ENCODE measurements around the gene GOLGA2. TPM values are rescaled to one million over a fixed set of nuclear protein-coding genes. Genes with fewer than 3 reads are reported as not detected.

Gene GOLGA2, protein sequence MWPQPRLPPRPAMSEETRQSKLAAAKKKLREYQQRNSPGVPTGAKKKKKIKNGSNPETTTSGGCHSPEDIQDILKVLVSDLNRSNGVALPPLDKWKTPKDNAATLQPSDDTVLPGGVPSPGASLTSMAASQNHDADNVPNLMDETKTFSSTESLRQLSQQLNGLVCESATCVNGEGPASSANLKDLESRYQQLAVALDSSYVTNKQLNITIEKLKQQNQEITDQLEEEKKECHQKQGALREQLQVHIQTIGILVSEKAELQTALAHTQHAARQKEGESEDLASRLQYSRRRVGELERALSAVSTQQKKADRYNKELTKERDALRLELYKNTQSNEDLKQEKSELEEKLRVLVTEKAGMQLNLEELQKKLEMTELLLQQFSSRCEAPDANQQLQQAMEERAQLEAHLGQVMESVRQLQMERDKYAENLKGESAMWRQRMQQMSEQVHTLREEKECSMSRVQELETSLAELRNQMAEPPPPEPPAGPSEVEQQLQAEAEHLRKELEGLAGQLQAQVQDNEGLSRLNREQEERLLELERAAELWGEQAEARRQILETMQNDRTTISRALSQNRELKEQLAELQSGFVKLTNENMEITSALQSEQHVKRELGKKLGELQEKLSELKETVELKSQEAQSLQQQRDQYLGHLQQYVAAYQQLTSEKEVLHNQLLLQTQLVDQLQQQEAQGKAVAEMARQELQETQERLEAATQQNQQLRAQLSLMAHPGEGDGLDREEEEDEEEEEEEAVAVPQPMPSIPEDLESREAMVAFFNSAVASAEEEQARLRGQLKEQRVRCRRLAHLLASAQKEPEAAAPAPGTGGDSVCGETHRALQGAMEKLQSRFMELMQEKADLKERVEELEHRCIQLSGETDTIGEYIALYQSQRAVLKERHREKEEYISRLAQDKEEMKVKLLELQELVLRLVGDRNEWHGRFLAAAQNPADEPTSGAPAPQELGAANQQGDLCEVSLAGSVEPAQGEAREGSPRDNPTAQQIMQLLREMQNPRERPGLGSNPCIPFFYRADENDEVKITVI
- 34.4 and 48.7 TPM in 2 replicates for total RNA-seq (2014; rRNA removed; shearing (Covaris generic))

DNA sequence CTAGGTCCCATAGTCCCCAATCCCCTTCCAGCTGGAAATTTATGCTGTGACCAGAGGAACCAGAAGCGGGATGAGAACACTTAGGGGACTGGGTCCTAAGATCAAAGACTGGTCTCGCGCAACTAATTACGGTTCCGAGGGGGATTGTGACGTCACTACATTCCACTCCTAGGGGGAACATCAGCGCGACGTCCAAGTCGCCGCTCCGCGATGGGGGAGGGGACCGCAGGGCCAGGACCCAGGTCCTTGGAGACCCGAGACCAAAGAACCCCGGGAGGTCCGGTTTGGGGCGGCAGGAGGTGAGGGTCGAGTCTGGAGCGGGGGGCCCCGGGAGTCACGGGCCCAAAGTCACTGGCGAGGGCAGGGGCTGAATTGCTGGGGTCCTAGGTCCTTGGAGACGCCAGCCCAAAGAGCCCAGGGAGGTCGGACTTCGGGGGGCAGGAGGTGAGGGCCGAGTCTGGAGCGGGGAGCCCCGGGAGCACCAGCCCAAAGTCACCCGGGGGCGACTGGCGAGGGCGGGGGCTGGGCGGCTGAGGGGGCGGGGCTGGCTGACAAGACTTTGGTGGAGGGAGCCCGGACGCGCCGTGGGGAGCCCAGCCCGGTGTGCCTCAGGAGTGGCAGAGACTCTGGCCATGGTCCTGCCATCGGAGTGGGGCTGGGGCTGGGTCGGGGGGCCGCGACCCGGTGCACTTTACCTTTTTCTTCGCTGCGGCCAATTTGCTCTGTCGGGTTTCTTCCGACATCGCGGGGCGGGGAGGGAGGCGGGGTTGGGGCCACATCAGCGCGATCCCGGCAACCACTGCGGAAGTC, at the start of gene GOLGA2:
Gene GOLGA2, minus strand, starts transcription at position 810 of the 810 bp plus-strand sequence. Its CDS starts 31 bp downstream, at position 779.
- Histone ChIP-seq H3K36me3 (replicated peaks; ENCODE audit: control insufficient read depth, insufficient read depth, low read length) (peaks cover 17% of the 10 kb centered on the region), H3K27me3 (ENCODE audit: control insufficient read depth, insufficient read depth, low read length) (no peaks in the 10 kb centered on the region), H3K4me3 (ENCODE audit: insufficient read depth, low read depth, low read length) (peak within 1 kb of the TSS; percentile 84)
- DNase-seq: peak; percentile 94

DNA sequence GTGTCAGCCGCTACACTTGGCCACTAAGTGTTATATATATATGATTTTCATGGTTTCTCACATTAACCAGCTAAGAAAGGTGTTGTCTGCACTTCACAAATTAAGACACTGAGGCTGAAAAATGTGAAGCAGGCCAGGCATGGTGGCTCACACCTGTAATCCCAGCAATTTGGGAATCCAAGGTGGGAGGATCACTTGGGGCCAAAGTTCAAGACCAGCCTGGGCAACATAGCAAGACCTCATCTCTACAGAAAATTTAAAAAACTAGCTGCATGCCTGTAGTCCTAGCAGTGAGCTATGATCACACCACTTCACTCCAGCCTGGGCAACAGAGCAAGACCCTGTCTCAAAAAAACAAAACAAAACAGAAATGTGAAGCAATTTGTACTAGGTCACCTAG, 48.6 kb upstream of the GOLGA2 start:
- Histone ChIP-seq H3K4me3 (ENCODE audit: insufficient read depth, low read depth, low read length) (no peak overlapping the region), H3K36me3 (replicated peaks; ENCODE audit: control insufficient read depth, insufficient read depth, low read length) (peaks cover 10% of the 10 kb centered on the region), H3K27me3 (ENCODE audit: control insufficient read depth, insufficient read depth, low read length) (no peaks in the 10 kb centered on the region)
- no peak for DNase-seq

DNA sequence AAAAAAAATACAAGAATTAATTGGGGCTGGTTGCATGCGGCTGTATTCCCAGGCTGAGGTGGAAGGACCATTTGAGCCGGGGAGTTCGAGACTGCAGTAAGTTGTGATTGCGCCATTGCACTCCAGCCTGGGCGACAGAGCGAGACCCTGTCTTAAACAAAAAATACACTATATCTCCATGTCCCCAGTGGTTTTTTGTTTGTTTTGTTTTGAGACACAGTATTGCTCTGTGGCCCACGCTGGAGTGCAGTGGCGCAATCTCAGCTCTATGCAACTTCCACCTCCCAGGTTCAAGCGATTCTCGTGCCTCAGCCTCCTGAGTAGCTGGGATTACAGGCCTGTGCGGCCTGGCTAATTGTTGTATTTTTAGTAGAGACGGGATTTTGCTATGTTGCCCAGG, 48.0 kb upstream of the GOLGA2 start:
- H3K4me3 ChIP-seq (ENCODE audit: insufficient read depth, low read depth, low read length): no peak overlapping the region
- H3K36me3 ChIP-seq (replicated peaks; ENCODE audit: control insufficient read depth, insufficient read depth, low read length): peaks cover 10% of the 10 kb centered on the region
- DNase-seq: no peak
- no peaks in the 10 kb centered on the region for H3K27me3 ChIP-seq (ENCODE audit: control insufficient read depth, insufficient read depth, low read length)

DNA sequence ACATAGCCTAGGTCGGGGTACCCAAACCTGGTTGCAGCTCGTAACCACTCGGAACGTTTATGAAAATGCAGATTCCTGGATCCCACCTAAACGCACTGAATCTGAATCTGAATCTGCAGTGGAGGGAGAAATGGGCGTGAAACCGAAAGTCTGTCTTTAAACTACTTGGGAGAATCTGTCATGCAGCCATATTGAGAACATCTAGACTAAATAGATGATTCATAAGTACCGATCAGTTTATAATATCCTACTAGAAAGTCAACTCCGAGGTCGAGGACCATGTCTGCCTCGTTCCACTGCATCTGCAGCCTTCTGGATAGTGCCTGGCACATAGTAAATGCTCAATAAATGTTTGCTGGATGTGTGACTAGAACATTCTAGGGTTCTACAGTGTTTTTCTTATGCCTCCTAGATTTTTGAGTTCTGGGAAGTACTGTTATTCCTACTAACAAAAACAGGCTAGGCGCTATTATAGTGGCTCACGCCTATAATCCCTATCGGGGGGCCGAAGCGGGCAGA, 47.5 kb upstream of the GOLGA2 start:
- H3K27me3 ChIP-seq (ENCODE audit: control insufficient read depth, insufficient read depth, low read length): no peaks in the 10 kb centered on the region
- H3K4me3 ChIP-seq (ENCODE audit: insufficient read depth, low read depth, low read length): peak overlapping the region; percentile 91
- no peak for DNase-seq
- H3K36me3 ChIP-seq (replicated peaks; ENCODE audit: control insufficient read depth, insufficient read depth, low read length): peaks cover 10% of the 10 kb centered on the region

DNA sequence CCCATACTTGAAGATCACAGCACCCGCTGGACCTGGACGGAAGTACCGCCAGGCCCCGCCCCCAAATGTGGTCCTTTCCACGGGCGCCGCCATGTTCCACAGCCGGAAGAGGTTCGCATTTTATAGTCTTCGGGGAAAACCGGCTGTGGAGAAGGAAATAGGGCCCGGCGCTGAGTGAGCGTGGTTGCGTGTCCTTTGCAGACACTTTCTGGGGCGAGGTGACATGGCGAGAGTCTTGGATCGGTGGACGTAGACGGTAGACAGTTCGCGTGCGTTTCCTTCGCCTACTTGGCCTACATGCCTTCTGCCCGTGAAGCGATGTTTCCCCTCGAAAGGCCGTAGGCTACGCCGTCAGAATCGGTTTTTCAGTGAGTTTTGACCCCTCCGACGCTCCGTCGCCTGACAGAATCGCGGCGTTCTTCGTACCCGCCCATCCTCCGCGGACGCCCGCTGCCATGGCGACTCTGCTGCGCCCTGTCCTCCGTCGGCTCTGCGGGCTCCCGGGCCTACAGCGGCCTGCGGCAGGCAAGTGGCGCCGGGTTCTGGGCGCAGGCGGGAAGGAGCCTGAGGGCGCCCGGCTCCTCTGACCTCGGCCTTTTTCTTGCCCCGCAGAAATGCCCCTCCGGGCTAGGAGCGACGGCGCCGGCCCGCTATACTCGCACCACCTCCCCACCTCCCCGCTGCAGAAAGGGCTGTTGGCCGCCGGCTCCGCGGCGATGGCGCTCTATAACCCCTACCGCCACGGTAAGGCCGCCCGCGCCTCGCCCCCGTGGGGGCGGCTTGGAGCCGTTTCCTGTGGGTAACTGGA, 46.8 kb upstream of the GOLGA2 start, which contains the start of the genes COQ4 and TRUB2:
Gene COQ4, plus strand, starts transcription at position 436 of the 808 bp plus-strand sequence. Its CDS starts 20 bp downstream, at position 456.
Gene TRUB2, minus strand, starts transcription at position 44 of the 808 bp plus-strand sequence. Its CDS starts 39 bp downstream, at position 5.
- Histone ChIP-seq H3K36me3 (replicated peaks; ENCODE audit: control insufficient read depth, insufficient read depth, low read length) (peaks cover 10% of the 10 kb centered on the region), H3K4me3 (ENCODE audit: insufficient read depth, low read depth, low read length) (peak within 1 kb of the TSS; percentile 91), H3K27me3 (ENCODE audit: control insufficient read depth, insufficient read depth, low read length) (no peaks in the 10 kb centered on the region)
- DNase-seq: peak; percentile 95

DNA sequence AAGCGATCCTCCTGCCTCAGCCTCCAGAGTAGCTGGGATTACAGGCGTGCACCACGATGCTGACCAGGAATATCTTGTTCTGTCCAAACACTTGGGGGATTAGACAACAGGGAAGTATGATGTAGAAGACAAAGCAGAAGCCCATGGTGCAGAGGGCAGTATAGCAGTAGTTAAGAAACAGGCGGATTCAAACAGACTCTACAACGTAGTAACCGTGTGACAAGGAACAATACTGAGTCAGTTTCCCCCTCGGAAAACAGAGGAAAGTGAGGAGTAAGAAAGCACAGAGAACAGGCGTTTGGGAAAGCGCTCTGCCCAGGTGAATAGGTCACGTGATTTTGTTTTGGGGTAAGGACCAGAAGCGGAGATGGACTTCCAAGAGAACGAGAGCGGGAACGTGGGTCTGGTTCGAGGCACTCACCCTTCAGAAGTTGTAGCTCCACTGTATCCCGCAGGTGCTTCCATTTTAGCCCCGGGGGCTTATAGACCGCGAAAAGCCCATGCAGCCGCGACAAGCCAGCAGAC, 46.1 kb upstream of the GOLGA2 start:
- peaks cover 16% of the 10 kb centered on the region for H3K36me3 ChIP-seq (replicated peaks; ENCODE audit: control insufficient read depth, insufficient read depth, low read length)
- no peaks in the 10 kb centered on the region for H3K27me3 ChIP-seq (ENCODE audit: control insufficient read depth, insufficient read depth, low read length)
- peak overlapping the region; percentile 91 for H3K4me3 ChIP-seq (ENCODE audit: insufficient read depth, low read depth, low read length)
- DNase-seq: no peak

DNA sequence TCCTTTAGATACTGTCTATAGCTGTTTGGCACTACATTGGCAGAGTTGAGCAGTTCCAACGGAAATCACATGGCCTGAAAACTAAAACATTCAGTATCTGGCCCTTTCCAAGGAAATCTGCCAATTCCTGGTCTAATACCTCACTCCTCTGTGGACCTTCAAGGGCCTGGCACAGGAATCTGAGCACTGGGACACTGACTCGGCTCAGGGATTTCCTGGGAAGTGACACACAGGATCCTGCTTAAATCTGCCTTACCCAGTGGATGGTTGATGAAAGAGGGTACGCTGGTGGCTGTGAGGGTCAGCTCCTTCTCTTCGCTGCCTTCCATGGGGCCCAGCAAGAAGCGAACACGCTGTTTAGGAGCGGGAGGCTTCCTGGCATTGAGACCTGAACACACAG, 45.5 kb upstream of the GOLGA2 start:
- Histone ChIP-seq H3K4me3 (ENCODE audit: insufficient read depth, low read depth, low read length) (peak overlapping the region; percentile 91; the same call in 1 of the 2 replicates), H3K27me3 (ENCODE audit: control insufficient read depth, insufficient read depth, low read length) (no peaks in the 10 kb centered on the region), H3K36me3 (replicated peaks; ENCODE audit: control insufficient read depth, insufficient read depth, low read length) (peaks cover 18% of the 10 kb centered on the region)
- no peak for DNase-seq

DNA sequence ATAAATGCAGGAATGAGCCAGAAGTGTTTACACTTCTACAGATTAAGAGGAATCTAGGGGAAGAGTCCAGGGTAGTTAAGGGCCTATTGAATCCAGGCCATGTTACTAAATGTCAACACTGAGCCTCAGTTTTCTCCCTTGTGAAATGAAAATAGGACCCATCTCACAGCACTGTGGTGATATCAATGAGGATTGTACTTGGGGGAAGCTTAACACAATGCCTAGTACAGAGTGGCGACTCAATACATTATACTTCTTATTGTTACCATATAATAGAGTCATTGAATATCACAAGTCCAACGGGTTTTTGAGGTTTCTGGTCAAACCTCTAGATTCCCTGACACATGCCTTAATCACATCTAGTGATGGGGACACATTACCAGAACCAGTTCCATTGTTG, 41.8 kb upstream of the GOLGA2 start:
- no peak overlapping the region for H3K4me3 ChIP-seq (ENCODE audit: insufficient read depth, low read depth, low read length)
- no peaks in the 10 kb centered on the region for H3K27me3 ChIP-seq (ENCODE audit: control insufficient read depth, insufficient read depth, low read length)
- no peak for DNase-seq
- H3K36me3 ChIP-seq (replicated peaks; ENCODE audit: control insufficient read depth, insufficient read depth, low read length): peaks cover 11% of the 10 kb centered on the region

DNA sequence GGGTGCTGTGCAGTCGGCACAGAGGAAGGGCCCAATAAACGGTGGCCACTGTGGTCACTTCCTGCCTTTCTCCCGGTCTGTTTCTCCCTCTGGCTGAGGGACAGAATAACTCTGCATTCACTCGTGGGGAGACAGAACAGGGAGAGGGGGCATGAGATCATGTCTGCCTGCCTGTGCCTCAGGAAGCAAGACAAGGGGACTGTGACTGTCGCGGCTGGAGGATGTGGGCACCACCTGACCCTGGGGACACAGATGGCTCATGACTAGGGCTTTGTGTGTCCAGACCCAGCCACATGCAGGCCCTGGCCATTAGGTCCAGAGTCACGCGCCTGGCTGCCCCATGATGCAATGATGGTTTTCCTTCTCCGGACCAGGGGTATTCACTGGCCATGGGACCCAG, 40.6 kb upstream of the GOLGA2 start:
- no peak for DNase-seq
- Histone ChIP-seq H3K4me3 (ENCODE audit: insufficient read depth, low read depth, low read length) (no peak overlapping the region), H3K27me3 (ENCODE audit: control insufficient read depth, insufficient read depth, low read length) (no peaks in the 10 kb centered on the region)

DNA sequence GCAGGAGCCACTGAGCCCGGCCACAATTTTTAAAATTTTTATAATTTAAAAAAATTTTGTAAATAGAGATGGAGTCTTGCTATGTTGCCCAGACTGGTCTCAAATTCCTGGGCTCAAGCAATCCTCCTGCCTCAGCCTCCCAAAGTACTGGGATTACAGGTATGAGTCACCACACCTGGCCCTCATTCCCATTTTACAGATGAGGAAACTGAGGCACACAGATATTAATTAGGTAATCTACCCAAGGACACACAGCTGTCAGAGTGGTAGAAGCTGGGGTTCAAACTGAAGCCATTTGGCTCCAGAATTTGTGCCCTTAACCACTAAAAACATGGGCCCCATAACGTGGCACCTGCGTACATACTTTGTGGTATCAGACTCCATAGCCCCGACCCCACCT, 38.9 kb upstream of the GOLGA2 start:
- H3K36me3 ChIP-seq (replicated peaks; ENCODE audit: control insufficient read depth, insufficient read depth, low read length): peaks cover 19% of the 10 kb centered on the region

More for the DNA sequence above, 40.6 kb upstream of the GOLGA2 start:
- peaks cover 11% of the 10 kb centered on the region for H3K36me3 ChIP-seq (replicated peaks; ENCODE audit: control insufficient read depth, insufficient read depth, low read length)

DNA sequence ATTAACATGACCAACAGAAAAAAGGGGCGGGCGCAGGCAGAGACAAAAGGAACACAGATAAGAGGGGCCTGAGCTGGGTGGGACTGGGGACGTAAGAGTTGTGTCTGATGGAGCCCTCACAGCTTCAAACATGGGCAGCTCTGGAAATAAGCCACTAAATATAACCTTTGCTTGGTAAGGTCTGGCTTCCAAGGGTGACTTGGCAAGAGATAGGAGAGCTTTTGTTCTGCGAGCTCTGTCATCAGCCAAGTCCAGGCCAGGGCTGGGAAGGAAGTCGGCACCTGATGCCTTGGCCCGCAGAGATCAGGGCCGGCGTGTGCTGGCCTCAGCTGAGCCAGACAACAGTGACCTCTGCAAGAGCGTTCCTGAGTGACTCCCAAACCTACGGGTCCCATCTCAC, 34.7 kb upstream of the GOLGA2 start:
- Histone ChIP-seq H3K36me3 (replicated peaks; ENCODE audit: control insufficient read depth, insufficient read depth, low read length) (peaks cover 16% of the 10 kb centered on the region), H3K4me3 (ENCODE audit: insufficient read depth, low read depth, low read length) (no peak overlapping the region), H3K27me3 (ENCODE audit: control insufficient read depth, insufficient read depth, low read length) (no peaks in the 10 kb centered on the region)
- DNase-seq: no peak

More for the DNA sequence above, 38.9 kb upstream of the GOLGA2 start:
- H3K4me3 ChIP-seq (ENCODE audit: insufficient read depth, low read depth, low read length): no peak overlapping the region
- DNase-seq: no peak
- H3K27me3 ChIP-seq (ENCODE audit: control insufficient read depth, insufficient read depth, low read length): no peaks in the 10 kb centered on the region

DNA sequence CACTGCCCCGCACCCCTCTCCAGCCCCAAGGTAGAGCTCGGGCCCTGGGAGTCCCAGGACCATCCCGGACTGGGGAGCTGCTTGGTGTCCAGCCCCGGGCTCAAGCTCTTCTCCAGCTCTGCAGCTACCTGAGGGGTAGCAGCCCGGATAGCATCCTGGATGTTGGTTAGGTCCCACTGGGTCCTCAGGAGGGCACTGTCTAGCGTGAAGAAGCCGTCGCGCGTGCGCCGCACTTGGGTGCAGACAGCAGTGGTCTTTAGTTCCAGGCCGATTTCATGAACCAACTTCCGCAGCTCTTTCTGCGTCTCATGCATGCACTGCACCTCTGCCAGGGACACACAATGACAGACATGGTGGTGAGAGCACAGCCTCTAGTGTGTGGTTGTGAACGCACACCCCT, 33.7 kb upstream of the GOLGA2 start:
- no peak overlapping the region for H3K4me3 ChIP-seq (ENCODE audit: insufficient read depth, low read depth, low read length)
- H3K27me3 ChIP-seq (ENCODE audit: control insufficient read depth, insufficient read depth, low read length): no peaks in the 10 kb centered on the region
- H3K36me3 ChIP-seq (replicated peaks; ENCODE audit: control insufficient read depth, insufficient read depth, low read length): peaks cover 16% of the 10 kb centered on the region
- no peak for DNase-seq

DNA sequence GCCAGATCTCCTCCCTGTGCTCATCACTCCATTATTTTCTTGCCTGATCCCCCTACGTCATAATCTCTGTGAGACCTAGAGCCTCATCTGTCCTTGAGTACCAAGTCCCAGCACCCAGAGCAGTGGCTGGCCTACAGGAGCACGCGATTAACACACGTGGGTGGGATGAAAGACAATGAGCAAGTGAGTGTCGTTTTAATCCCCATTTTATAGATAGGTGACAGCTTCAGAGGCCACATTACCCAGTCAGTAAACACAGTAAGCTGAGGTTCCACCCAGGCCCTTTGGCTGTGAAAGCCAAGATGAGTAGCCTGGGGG, 29.1 kb upstream of the GOLGA2 start:
- no peak for DNase-seq
- H3K36me3 ChIP-seq (replicated peaks; ENCODE audit: control insufficient read depth, insufficient read depth, low read length): peaks cover 7% of the 10 kb centered on the region
- no peaks in the 10 kb centered on the region for H3K27me3 ChIP-seq (ENCODE audit: control insufficient read depth, insufficient read depth, low read length)
- H3K4me3 ChIP-seq (ENCODE audit: insufficient read depth, low read depth, low read length): no peak overlapping the region

Data from H7 (cell line).